Stimulated activated naive B cell treated with anti-CD40 and anti-IgM and Interleukin-4, amounts not matched to agents 10 μg/mL and 1 μg/mL and 100 μg/mL, for 72 hours (primary cell): ENCODE measurements around the gene SORL1-AS1.

Experiments
- ATAC-seq, 2 donors: fragments of 150-1000 bp; cut with Tn5 transposase; replicated peaks; 2 replicates each; pipeline ENCODE4 v1.10.0; 2021; ENCODE audit warnings: moderate library complexity in 1 of 2
- DNase-seq: peaks from one replicate; pipeline ENCODE4 v3.0.0; 2021
- H3K27ac Mint-ChIP-seq: one replicate; pipeline ENCODE4 v1.8.0; 2022; ENCODE audit warnings: mild to moderate bottlenecking, mixed read lengths
- H3K27me3 Mint-ChIP-seq, 2 donors: one replicate each; pipeline ENCODE4 v1.8.0; 2022; ENCODE audit warnings: mixed read lengths in 2 of 2
- H3K36me3 Mint-ChIP-seq, 2 donors: one replicate each; pipeline ENCODE4 v1.8.0; 2022; ENCODE audit warnings: mixed read lengths in 2 of 2, mild to moderate bottlenecking in 1 of 2
- H3K4me1 Mint-ChIP-seq, 2 donors: one replicate each; pipeline ENCODE4 v1.8.0; 2022; ENCODE audit warnings: mixed read lengths in 2 of 2, mild to moderate bottlenecking in 1 of 2
- H3K4me3 Mint-ChIP-seq, 2 donors: one replicate each; pipeline ENCODE4 v1.8.0; 2022; ENCODE audit warnings: mild to moderate bottlenecking in 2 of 2, mixed read lengths in 2 of 2, moderate library complexity in 1 of 2
- H3K9me3 Mint-ChIP-seq, 2 donors: one replicate each; pipeline ENCODE4 v1.8.0; 2022; ENCODE audit warnings: mixed read lengths in 2 of 2, mild to moderate bottlenecking in 1 of 2

Gene SORL1-AS1

DNA sequence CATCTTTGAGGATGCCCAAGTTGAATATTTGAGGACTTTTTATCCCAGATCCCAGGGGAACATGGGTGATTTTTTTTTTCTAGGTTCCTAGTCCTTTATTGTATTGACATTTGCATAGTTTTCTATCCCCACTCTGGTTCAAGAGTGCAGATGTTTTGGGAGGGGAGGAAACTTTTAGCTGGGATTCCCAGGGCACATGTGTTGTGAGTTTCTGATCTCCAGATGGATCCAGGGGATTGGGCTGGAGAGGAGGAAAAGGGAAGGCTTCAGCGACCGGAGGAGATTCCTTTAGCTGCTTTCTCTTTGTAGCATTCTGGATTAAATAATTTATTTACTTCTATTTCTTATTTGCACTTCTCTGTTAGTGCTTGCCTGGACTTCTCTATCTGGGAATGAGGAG lies 14.7 kb upstream of the SORL1-AS1 start:
- H3K4me1 Mint-ChIP-seq = peaks cover 58 to 94% of the 10 kb centered on the region in 2 donors
- peak overlapping the region; percentile 62 to 76 for H3K4me3 Mint-ChIP-seq
- DNase-seq = no peak
- no peak for ATAC-seq
- peak overlapping the region; percentile 91 for H3K27ac Mint-ChIP-seq
- no peaks in the 10 kb centered on the region for H3K27me3 Mint-ChIP-seq
- no peaks in the 10 kb centered on the region for H3K9me3 Mint-ChIP-seq
- peaks cover 6 to 11% of the 10 kb centered on the region in 2 donors for H3K36me3 Mint-ChIP-seq

DNA sequence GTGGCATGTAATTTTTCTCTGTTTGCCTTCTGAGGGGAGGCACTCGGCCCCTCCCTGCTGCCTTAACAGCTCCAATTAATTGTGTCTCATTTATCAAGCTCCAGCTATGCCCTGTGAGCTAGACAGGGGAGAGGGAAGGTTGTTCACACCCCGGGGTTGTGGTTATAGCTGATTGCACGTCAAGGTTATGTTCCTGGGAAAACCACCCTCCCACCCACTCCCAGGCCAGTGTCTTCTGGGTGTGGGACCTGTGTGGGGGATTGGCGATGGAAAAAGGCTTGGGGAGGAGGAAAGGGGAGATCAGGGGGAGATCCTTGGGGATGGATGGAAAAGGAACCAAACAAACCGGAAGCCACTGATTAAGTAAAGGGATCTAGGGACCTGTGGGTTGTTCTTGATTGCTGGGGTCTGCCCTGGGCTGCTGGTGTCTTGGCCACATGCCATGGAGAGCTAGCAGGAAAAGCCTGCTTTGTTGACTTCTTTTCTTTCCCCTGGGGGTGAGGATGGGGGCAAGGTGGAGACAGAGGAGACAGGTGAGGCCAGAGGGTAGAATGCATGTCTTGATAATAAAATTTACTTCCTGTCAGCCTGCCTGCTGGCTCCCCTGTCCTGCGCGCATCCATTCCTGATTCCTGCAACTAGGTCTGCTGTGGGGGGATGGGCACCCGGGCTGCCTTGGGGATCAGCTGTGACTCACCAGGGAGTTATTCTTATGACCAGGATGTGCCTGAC lies 13.5 kb upstream of the SORL1-AS1 start:
- DNase-seq (no peak), ATAC-seq (no peak)
- Mint-ChIP-seq H3K4me1 (peaks cover 69 to 94% of the 10 kb centered on the region in 2 donors), H3K36me3 (peaks cover 6 to 11% of the 10 kb centered on the region in 2 donors), H3K27ac (peak overlapping the region; percentile 91), H3K4me3 (peak overlapping the region; percentile 62 to 76), H3K27me3 (no peaks in the 10 kb centered on the region), H3K9me3 (no peaks in the 10 kb centered on the region)

DNA sequence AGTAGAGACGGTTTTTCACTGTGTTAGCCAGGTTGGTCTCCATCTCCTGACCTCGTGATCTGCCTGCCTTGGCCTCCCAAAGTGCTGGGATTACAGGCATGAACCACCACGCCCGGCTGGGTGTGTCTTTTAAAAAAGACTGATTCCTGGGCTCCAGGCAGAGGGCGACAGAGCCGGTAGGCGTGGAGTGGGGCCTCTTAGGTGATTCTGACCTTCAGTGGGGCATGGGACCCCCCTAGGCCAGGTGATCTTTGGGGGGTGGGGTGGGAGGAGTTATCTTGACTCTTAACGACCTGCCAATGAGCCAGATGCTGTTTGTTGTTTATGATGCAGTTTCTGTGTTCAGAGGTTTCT lies 12.9 kb upstream of the SORL1-AS1 start:
- Mint-ChIP-seq H3K9me3 (no peaks in the 10 kb centered on the region), H3K27ac (peak overlapping the region; percentile 91), H3K4me3 (peak overlapping the region; percentile 62 to 76), H3K27me3 (no peaks in the 10 kb centered on the region), H3K4me1 (peaks cover 69 to 94% of the 10 kb centered on the region in 2 donors), H3K36me3 (peaks cover 6 to 7% of the 10 kb centered on the region in 2 donors)
- DNase-seq = no peak
- ATAC-seq = no peak

DNA sequence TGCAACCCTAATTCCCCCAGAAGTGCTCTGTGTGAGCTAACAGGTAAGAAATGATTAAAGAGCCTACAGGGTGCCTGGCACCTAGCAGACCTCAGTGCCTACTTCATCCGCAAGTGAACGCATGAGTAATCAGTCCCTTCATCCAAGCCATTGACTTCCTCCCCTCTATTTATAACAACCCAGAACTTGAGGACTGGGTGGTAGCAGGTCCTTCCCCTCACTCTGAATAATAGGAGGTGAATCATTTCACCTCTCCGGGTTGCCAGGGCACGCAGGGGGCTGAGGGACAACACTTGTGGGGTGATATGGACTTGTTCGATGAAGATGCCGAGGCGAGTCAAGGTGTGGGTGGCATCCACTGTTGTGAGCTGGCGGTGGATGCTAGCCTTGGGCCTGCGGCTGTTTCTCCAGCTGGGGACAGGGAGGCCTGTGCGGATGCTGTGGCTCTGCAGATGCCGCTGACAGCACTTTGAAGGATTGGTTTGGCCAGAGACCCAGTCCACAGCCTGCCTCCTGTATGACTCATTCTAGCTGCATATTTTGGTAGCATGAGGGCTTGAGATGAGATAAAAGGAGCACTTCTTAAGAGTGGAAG lies 11.7 kb upstream of the SORL1-AS1 start:
- H3K27ac Mint-ChIP-seq = peak overlapping the region; percentile 92
- peaks cover 65 to 99% of the 10 kb centered on the region in 2 donors for H3K4me1 Mint-ChIP-seq
- ATAC-seq (peak; percentile 56 to 64), DNase-seq (peak; percentile 62)
- peaks cover 0 to under 1% of the 10 kb centered on the region in 2 donors for H3K36me3 Mint-ChIP-seq
- H3K9me3 Mint-ChIP-seq = no peaks in the 10 kb centered on the region
- H3K4me3 Mint-ChIP-seq = peak overlapping the region; percentile 47 to 68
- H3K27me3 Mint-ChIP-seq = no peaks in the 10 kb centered on the region

DNA sequence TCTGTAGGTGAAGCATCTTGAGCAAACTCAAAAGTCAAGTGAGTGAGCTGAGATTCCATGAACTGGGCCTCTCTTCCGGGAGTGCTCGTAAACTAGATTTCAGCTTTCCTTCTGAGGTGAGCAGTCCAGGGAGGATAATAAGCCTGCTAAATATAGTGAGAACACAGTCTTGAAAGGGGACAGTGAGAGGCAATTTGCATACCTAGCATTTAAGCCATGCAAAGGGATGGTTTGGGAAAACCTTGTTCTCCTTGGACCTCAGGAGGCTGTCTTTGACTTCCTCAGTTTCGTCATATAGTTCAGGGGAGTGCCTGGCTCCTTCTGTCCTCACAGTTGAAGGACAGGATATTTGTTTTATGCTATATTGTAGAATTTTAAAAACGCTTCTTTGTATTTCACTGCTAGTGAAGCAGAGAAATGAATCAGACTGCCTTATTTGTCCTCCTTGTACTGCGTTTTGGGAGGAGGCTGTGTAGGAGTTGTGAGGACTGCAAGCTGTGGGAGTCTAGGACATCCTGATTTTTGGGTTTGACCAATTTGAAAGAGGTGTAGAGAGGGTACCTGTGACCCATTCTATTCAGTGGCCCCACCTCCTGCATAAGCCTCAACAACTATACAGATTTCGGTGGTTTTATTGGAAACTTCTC lies 11.0 kb upstream of the SORL1-AS1 start:
- Mint-ChIP-seq H3K36me3 (no peaks in the 10 kb centered on the region), H3K27ac (no peak overlapping the region), H3K4me1 (peaks cover 58 to 99% of the 10 kb centered on the region in 2 donors), H3K27me3 (no peaks in the 10 kb centered on the region), H3K4me3 (no peak overlapping the region), H3K9me3 (no peaks in the 10 kb centered on the region)
- ATAC-seq = no peak
- DNase-seq = no peak

DNA sequence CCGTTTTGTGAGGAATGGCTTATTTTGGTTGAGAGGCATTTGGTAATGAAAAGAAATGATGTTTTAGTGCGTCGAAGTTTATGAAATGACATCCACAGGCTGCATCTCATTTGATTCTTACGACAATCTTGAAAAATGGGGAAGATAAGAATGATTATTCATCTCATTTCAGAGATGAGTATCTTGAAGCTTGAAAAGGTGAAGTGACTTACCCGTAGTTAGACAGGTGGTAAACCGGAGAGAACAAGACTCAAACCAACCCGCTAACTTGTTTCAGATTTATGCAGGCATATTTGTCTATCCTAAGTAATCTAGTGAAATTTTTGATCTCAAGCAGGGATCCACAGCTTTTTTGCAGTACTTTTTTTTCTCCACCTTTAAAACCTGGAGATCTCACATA lies 9.1 kb upstream of the SORL1-AS1 start:
- ATAC-seq (peak in 1 of 2 donors; percentile 21), DNase-seq (no peak)
- H3K4me3 Mint-ChIP-seq = no peak overlapping the region
- H3K27ac Mint-ChIP-seq = no peak overlapping the region
- peaks cover 48 to 97% of the 10 kb centered on the region in 2 donors for H3K4me1 Mint-ChIP-seq
- H3K36me3 Mint-ChIP-seq = peaks cover 0 to 2% of the 10 kb centered on the region in 2 donors
- H3K9me3 Mint-ChIP-seq = no peaks in the 10 kb centered on the region
- no peaks in the 10 kb centered on the region for H3K27me3 Mint-ChIP-seq

DNA sequence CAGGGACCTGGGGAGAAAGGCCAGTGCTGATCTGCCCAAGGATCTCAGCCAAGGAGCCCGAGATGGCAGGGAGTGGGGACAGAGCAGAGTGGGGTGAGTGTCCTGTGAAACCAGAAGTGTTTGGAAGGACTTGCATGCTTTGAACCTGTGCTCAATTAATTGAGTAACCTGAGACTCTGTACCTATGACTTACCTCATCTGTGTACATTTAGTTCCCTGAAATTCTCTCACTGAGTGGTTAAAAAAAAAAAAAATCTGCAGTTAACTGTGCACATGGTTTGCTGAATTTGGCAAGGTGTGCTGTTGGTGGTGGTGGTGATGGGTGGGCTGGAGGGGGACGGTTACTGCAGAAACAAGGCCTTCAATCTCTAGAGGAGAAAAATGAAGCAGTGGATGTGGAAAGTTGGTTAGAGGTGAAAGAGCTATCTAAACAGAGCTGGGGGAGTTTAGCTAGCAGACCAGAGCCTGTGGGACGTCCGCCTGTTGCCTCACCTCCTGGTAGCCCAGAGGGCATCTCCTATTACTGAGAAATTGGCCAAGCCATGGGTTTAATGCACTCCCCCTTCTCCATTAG lies 8.3 kb upstream of the SORL1-AS1 start:
- peaks cover 0 to 4% of the 10 kb centered on the region in 2 donors for H3K36me3 Mint-ChIP-seq
- peaks cover 46 to 96% of the 10 kb centered on the region in 2 donors for H3K4me1 Mint-ChIP-seq
- H3K27ac Mint-ChIP-seq = no peak overlapping the region
- ATAC-seq (no peak), DNase-seq (no peak)
- H3K4me3 Mint-ChIP-seq = no peak overlapping the region
- H3K27me3 Mint-ChIP-seq = no peaks in the 10 kb centered on the region
- H3K9me3 Mint-ChIP-seq = no peaks in the 10 kb centered on the region

DNA sequence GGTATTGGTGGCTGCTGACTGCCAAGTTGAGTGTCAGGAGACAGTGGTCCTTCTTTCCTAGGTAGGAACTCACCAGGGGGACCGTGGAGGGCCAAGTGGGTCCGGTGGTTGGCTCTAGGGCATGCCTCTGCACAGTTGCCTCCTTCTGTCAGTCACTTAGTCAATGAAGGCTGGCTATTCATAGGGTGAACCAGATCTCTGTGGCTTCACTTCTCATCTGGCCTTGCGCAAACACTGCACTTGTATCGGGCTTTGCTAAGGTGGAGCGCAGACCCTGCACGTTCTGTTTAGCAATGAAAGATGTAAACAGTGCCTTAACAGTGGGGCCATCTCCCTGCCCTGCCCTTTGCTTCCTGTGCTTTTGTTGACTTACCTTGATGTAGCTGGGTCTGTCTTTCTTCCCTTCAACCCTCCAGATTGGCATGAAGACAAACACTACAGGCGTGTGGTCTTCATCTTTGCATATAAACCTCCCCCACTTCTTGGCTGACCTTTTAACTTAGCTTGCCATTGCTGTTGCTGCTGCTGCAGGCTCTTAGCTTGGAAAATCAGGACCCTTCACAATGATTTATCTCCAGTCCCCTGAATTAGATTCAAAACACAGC lies 6.7 kb upstream of the SORL1-AS1 start:
- Mint-ChIP-seq H3K36me3 (peaks cover 4% of the 10 kb centered on the region in 2 donors), H3K4me3 (no peak overlapping the region), H3K9me3 (no peaks in the 10 kb centered on the region), H3K4me1 (peaks cover 45 to 95% of the 10 kb centered on the region in 2 donors), H3K27ac (no peak overlapping the region), H3K27me3 (no peaks in the 10 kb centered on the region)
- DNase-seq (no peak), ATAC-seq (no peak)

DNA sequence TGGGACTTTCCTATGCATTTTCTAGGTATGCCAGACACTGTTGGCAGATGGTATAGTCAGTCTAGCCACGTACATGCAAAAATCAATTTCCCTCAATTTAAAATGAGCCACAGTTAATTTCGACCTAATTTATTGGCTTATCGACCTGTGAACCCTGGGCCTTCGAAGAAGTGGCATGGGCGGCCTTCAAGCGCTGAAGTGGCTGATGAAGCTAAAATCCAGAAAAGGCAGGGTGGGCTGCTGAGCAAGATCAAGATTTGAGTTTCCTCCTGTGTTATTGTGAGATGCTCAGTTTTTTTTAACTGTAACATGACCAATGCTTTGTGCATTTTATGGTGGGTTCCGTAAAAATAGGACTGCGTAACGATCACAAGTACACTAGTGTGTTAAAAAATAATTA lies 5.8 kb upstream of the SORL1-AS1 start:
- DNase-seq (no peak), ATAC-seq (no peak)
- H3K27me3 Mint-ChIP-seq = no peaks in the 10 kb centered on the region
- no peak overlapping the region for H3K27ac Mint-ChIP-seq
- H3K4me1 Mint-ChIP-seq = peaks cover 46 to 95% of the 10 kb centered on the region in 2 donors
- H3K36me3 Mint-ChIP-seq = peaks cover 4% of the 10 kb centered on the region in 2 donors
- H3K4me3 Mint-ChIP-seq = no peak overlapping the region
- H3K9me3 Mint-ChIP-seq = no peaks in the 10 kb centered on the region

DNA sequence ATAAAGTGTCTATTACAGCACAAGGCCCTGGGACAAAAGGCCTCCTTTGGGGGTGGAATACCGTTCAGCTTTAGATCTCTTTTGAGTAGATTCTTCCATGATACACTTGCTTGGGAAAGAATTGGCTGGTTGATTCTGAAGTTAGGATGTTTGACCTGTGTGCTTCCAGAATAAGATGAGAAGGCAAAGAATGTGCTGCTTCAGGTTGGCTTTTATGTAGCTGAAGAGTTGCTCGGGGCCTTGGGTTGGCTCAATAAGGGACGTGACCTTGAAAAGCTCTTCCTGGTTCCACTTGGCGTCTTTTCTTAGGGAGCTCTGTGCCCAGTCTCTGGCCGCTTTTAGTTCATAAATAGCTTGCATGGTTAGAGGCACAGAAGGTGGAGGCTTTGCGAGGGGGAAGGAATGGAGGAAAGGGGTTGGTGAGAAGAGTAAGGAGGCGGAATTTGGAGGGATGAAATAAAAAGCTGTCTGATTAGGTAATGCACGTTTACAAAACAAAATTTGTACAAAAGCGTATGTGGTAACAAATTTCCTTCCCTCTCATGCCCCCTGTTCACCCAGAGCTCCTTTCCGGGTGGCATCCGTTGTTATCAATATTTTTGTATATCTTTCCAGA lies 4.2 kb upstream of the SORL1-AS1 start:
- peaks cover 40 to 90% of the 10 kb centered on the region in 2 donors for H3K4me1 Mint-ChIP-seq
- H3K36me3 Mint-ChIP-seq = peaks cover 4% of the 10 kb centered on the region in 2 donors
- no peak overlapping the region for H3K4me3 Mint-ChIP-seq
- peak overlapping the region; percentile 2 for H3K27ac Mint-ChIP-seq
- no peaks in the 10 kb centered on the region for H3K9me3 Mint-ChIP-seq
- DNase-seq (no peak), ATAC-seq (no peak)
- H3K27me3 Mint-ChIP-seq = no peaks in the 10 kb centered on the region

DNA sequence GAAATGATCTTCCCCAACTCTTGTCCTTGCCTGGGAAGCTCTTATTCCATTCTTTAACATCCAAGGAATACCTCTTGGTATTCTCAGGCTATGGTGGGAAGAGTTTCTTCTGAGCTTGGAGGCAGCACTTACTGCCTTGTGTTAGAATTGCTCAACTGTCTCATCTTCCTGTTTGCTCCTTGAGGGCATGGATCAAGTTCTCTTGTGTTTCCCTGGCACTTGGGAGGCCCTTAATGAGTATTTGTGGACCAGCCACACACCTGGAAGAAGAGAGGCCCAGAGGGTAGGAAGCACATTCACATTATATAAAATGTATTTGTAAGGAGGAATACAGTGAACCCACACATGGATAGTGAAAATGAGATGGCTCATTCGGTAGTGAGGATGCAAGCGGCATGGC lies 3.4 kb upstream of the SORL1-AS1 start:
- peak overlapping the region; percentile 48 for H3K27ac Mint-ChIP-seq
- H3K4me1 Mint-ChIP-seq = peaks cover 38 to 90% of the 10 kb centered on the region in 2 donors
- no peaks in the 10 kb centered on the region for H3K9me3 Mint-ChIP-seq
- peaks cover 4% of the 10 kb centered on the region in 2 donors for H3K36me3 Mint-ChIP-seq
- DNase-seq = no peak
- H3K27me3 Mint-ChIP-seq = no peaks in the 10 kb centered on the region
- no peak overlapping the region for H3K4me3 Mint-ChIP-seq
- ATAC-seq = no peak

DNA sequence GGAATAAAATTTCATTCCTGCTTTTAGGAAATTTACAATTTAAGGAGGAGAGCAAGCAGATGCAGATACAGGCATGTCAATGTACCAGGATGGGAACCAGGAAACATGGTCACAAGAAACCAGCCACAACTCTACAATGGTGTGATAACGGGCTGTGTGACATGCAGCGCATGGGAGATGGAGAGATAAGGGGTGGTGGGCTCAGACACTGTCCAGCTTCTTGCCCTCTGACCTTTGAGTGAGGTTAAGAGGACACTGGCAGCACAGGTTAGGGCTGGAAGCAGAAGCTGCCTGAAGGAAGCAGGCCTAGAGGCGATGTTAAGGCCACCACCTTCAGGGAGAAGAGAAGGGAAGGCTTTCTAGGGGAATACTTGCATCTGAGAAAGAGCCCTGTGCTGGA lies 2.3 kb upstream of the SORL1-AS1 start:
- H3K27me3 Mint-ChIP-seq = no peaks in the 10 kb centered on the region
- DNase-seq (no peak), ATAC-seq (no peak)
- H3K4me3 Mint-ChIP-seq = no peak overlapping the region
- H3K9me3 Mint-ChIP-seq = no peaks in the 10 kb centered on the region
- no peak overlapping the region for H3K27ac Mint-ChIP-seq
- peaks cover 4% of the 10 kb centered on the region in 2 donors for H3K36me3 Mint-ChIP-seq
- H3K4me1 Mint-ChIP-seq = peaks cover 46 to 90% of the 10 kb centered on the region in 2 donors

DNA sequence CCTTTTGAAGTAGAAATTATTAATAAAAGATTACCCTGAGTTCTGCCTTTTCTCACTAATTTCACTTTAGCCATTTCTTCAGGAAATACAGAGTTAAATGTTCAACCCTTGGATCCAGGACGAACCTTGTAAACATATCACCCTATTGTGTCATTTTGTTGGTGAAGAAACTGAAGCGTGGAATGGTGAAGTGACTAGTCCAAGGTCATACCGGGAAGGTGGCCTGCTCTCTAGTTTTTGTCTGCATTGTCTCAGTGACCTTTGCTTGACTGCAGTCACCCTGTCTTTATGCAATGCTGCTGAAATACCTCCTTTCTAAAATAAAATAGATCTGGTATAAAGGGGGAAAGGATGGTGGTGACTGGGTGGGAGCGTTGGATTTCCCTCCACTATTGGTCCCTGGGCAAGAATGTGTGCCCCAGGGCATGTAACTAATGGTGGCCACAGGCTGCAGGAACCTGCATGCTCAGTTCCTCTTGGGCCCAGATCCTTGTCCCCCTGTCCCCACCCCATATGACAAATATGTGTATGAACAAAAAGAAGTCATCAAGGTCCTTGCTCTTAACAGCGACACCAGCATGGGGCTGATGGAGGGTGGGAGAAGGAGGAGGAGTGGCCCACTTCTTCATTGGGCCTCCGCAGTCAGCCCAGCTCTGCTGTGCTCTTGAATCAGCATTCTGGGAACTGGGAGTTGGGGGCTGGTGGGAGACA lies 977 bp upstream of the SORL1-AS1 start:
- Mint-ChIP-seq H3K27ac (peak overlapping the region; percentile 53), H3K4me1 (peaks cover 54 to 90% of the 10 kb centered on the region in 2 donors), H3K36me3 (peaks cover 6 to 8% of the 10 kb centered on the region in 2 donors), H3K27me3 (no peaks in the 10 kb centered on the region), H3K9me3 (peaks cover 0 to 1% of the 10 kb centered on the region in 2 donors), H3K4me3 (peak overlapping the region; percentile 72 to 88)
- ATAC-seq (no peak), DNase-seq (no peak)
